B cell (primary cell): ENCODE results near the gene MYO10. TPM values are rescaled to one million over a fixed set of nuclear protein-coding genes. Genes with fewer than 3 reads are reported as not detected.

ENCODE experiments used
- ATAC-seq: fragments of 200-7000 bp; cut with Tn5 transposase; one replicate; pipeline ENCODE4 v1.10.0; 2021; ENCODE audit warnings: low read depth, mild to moderate bottlenecking, moderate number of reproducible peaks, moderate library complexity
- CTCF ChIA-PET: fragments of 350-600 bp; sonication (Branson Sonifier 250); formaldehyde crosslinking; loops from one replicate; lab custom pipeline; 2021; ENCODE audit warnings: antibody characterized with exemption, inconsistent platforms; lab: Charles Lee
- POLR2A ChIA-PET: fragments of 350-600 bp; sonication (Branson Sonifier 250); formaldehyde crosslinking; loops from one replicate; lab custom pipeline; 2021; ENCODE audit warnings: antibody characterized with exemption; lab: Charles Lee
- DNase-seq: peaks from one replicate; pipeline ENCODE4 v3.0.0; 2013
- H2AFZ ChIP-seq: 2 replicates; pipeline ENCODE4 v1.6.1; 2012; ENCODE audit warnings: mild to moderate bottlenecking, low read depth, low read length; ENCODE audit not compliant: insufficient read depth, poor library complexity, severe bottlenecking
- H3K27ac ChIP-seq, 2 donors: 1 replicate in 1 of 2; 2 replicates in 1 of 2; pipeline ENCODE4 v1.5.1; 2012 to 2013; ENCODE audit warnings: low read length in 2 of 2, mild to moderate bottlenecking in 2 of 2, moderate library complexity in 1 of 2
- H3K27me3 ChIP-seq, 4 experiments: fragments of 200-600 bp in 1 of 4; sonication (generic) in 1 of 4; replicated peaks in 1 of 4; 1 replicate in 2 of 4; 2 replicates in 2 of 4; pipeline versions ENCODE4 v1.6.1 to v1.7.0; 2013 to 2016; ENCODE audit warnings: low read length in 3 of 4, mild to moderate bottlenecking in 2 of 4, mixed read lengths in 1 of 4, moderate library complexity in 1 of 4; ENCODE audit not compliant: insufficient read depth in 4 of 4, control insufficient read depth in 3 of 4; ENCODE audit errors: control extremely low read depth in 1 of 4
- H3K36me3 ChIP-seq, 2 experiments: replicated peaks in 1 of 2; 1 replicate in 1 of 2; 2 replicates in 1 of 2; pipeline versions ENCODE4 v1.6.1 to v1.7.1; 2013; ENCODE audit warnings: low read length in 1 of 2; ENCODE audit not compliant: insufficient read depth in 2 of 2, control insufficient read depth in 1 of 2; ENCODE audit errors: control extremely low read depth in 1 of 2, extremely low read depth in 1 of 2
- H3K4me1 ChIP-seq, 2 donors: fragments of 200-600 bp in 1 of 2; sonication (generic) in 1 of 2; 1 replicate in 1 of 2; 2 replicates in 1 of 2; pipeline versions ENCODE4 v1.5.1 to v1.6.1; 2013 to 2017; ENCODE audit warnings: low read length in 2 of 2; ENCODE audit not compliant: control insufficient read depth in 2 of 2, insufficient read depth in 2 of 2
- H3K4me2 ChIP-seq: replicated peaks from 2 replicates; pipeline ENCODE3; 2012; ENCODE audit warnings: mild to moderate bottlenecking, low read depth, low read length; ENCODE audit not compliant: poor library complexity, severe bottlenecking
- H3K4me3 ChIP-seq, 5 experiments: fragments of 200-600 bp in 1 of 5; sonication (generic) in 1 of 5; 1 replicate in 3 of 5; 2 replicates in 2 of 5; pipeline versions ENCODE4 v1.5.1 to v1.7.0; 2011 to 2016; ENCODE audit warnings: low read length in 4 of 5, mild to moderate bottlenecking in 4 of 5, low read depth in 2 of 5, control low read depth in 1 of 5, moderate library complexity in 1 of 5; ENCODE audit not compliant: insufficient read depth in 1 of 5; ENCODE audit errors: control extremely low read depth in 1 of 5, extremely low read depth in 1 of 5
- H3K79me2 ChIP-seq: fragments of 200-600 bp; sonication (generic); one replicate; pipeline ENCODE4 v1.6.0; 2016; ENCODE audit warnings: low read length; ENCODE audit not compliant: control insufficient read depth, insufficient read depth
- H3K9ac ChIP-seq: fragments of 200-600 bp; sonication (generic); 2 replicates; pipeline ENCODE4 v1.6.1; 2017; ENCODE audit warnings: mild to moderate bottlenecking, low read length, moderate library complexity
- H3K9me3 ChIP-seq, 3 donors: one replicate each; pipeline versions ENCODE4 v1.6.1 to v1.7.1; 2013; ENCODE audit warnings: low read length in 2 of 3; ENCODE audit not compliant: control insufficient read depth in 2 of 3, insufficient read depth in 1 of 3; ENCODE audit errors: control extremely low read depth in 1 of 3
- H4K20me1 ChIP-seq: 2 replicates; pipeline ENCODE4 v1.6.0; 2012; ENCODE audit warnings: mild to moderate bottlenecking, low read length; ENCODE audit not compliant: insufficient read depth, control insufficient read depth, poor library complexity, severe bottlenecking
- H3K27ac Mint-ChIP-seq: one replicate; pipeline ENCODE4 v1.8.0; 2021; ENCODE audit warnings: mixed read lengths
- H3K27me3 Mint-ChIP-seq: one replicate; pipeline ENCODE4 v1.8.0; 2021; ENCODE audit warnings: mixed read lengths
- H3K4me1 Mint-ChIP-seq: one replicate; pipeline ENCODE4 v1.8.0; 2021; ENCODE audit warnings: mixed read lengths
- H3K4me3 Mint-ChIP-seq: one replicate; pipeline ENCODE4 v1.8.0; 2021; ENCODE audit warnings: mixed read lengths
- H3K9me3 Mint-ChIP-seq: one replicate; pipeline ENCODE4 v1.8.0; 2022; ENCODE audit warnings: mixed read lengths; ENCODE audit not compliant: insufficient read depth
- CTCF ChIP-seq: fragments of 200-600 bp; IDR thresholded peaks from one replicate; pipeline ENCODE4 v1.8.0; 2022; ENCODE audit warnings: antibody characterized with exemption, mild to moderate bottlenecking
- EZH2 ChIP-seq: IDR thresholded peaks from 2 replicates; pipeline ENCODE4 v1.6.1; 2012; ENCODE audit warnings: borderline replicate concordance, low read depth, mild to moderate bottlenecking, moderate library complexity, low read length; ENCODE audit not compliant: insufficient read depth, poor library complexity, severe bottlenecking
- WGBS: methylation state at CpG from one replicate; pipeline ENCODE4 v1.1.5; 2013; ENCODE audit warnings: missing lambda C conversion rate; ENCODE audit not compliant: insufficient coverage; 5-methylcytosine and 5-hydroxymethylcytosine counted together
- intact Hi-C: fragments of 100-400 bp; cut with micrococcal nuclease; formaldehyde crosslinking; loops from one replicate; pipeline ENCODE4 v1.10.0; 2022
- polyA plus RNA-seq: library from polyadenylated mRNA; depleted of rRNA; stranded (reverse); fragments of >200 nt; gene quantifications from 2 replicates; pipeline ENCODE4 v1.2.3, GENCODE V29; 2012
- total RNA-seq, 2 donors: library from RNA; stranded (reverse); fragments of 120-200 nt in 1 of 2; gene quantifications; 1 replicate in 1 of 2; 2 replicates in 1 of 2; pipeline versions ENCODE4 v1.2.3 to v1.2.4, GENCODE V29; 2013 to 2022

Gene MYO10
- total and polyA plus RNA-seq, 2 donors (not counting 1 experiment from before 2014, with no cell fraction given), result 0.10 TPM; not detected in 1

- WGBS, result 60% methylated on average over 2 of the region's 5 CpGs
- Histone ChIP-seq H3K79me2 (no peaks in the 10 kb centered on the region), H2AFZ (no peak overlapping the region), H3K36me3 (no peaks in the 10 kb centered on the region), H3K9ac (no peak overlapping the region), H3K27ac (no peak overlapping the region), H4K20me1 (no peaks in the 10 kb centered on the region), H3K27me3 (no peaks in the 10 kb centered on the region), H3K4me3 (no peak overlapping the region), H3K9me3 (peaks cover 0 to 3% (median 0%) of the 10 kb centered on the region in 3 donors), H3K4me2 (no peak overlapping the region), H3K4me1 (no peaks in the 10 kb centered on the region)
- intact Hi-C loops, result no loop called here
- H3K4me3 Mint-ChIP-seq, result no peak overlapping the region
- TF ChIP-seq CTCF (no peak), EZH2 (no peak)
- POLR2A ChIA-PET, result no interaction called here
- ATAC-seq, result no peak
- H3K27ac Mint-ChIP-seq, result no peak overlapping the region
- DNase-seq, result no peak
- CTCF ChIA-PET, result no interaction called here
- no peaks in the 10 kb centered on the region for H3K9me3 Mint-ChIP-seq
- H3K4me1 Mint-ChIP-seq, result no peaks in the 10 kb centered on the region
- no peaks in the 10 kb centered on the region for H3K27me3 Mint-ChIP-seq
These were observed 275.1 kb downstream of the MYO10 start for GRCh38 chr5:16660982-16661381.

GRCh38 chr5:16659536-16659935, 276.6 kb downstream of the MYO10 start:
- H3K9me3 ChIP-seq, result peaks cover 0 to 3% (median 0%) of the 10 kb centered on the region in 3 donors
- H3K4me2 ChIP-seq, result no peak overlapping the region
- ATAC-seq (no peak), DNase-seq (no peak)
- no peak overlapping the region for H3K9ac ChIP-seq
- H3K36me3 ChIP-seq, result no peaks in the 10 kb centered on the region
- ChIA-PET POLR2A (no interaction called here), CTCF (no interaction called here)
- no peaks in the 10 kb centered on the region for H3K4me1 Mint-ChIP-seq
- no peaks in the 10 kb centered on the region for H3K79me2 ChIP-seq
- H3K27me3 ChIP-seq, result no peaks in the 10 kb centered on the region
- no peaks in the 10 kb centered on the region for H3K4me1 ChIP-seq
- intact Hi-C loops, result no loop called here
- no peaks in the 10 kb centered on the region for H4K20me1 ChIP-seq
- WGBS, result no CpG with 5 or more reads among the region's 1 CpG
- TF ChIP-seq CTCF (no peak), EZH2 (no peak)
- no peaks in the 10 kb centered on the region for H3K9me3 Mint-ChIP-seq
- no peak overlapping the region for H3K27ac ChIP-seq
- H3K4me3 Mint-ChIP-seq, result no peak overlapping the region
- H3K4me3 ChIP-seq, result no peak overlapping the region
- H2AFZ ChIP-seq, result no peak overlapping the region
- H3K27me3 Mint-ChIP-seq, result no peaks in the 10 kb centered on the region
- H3K27ac Mint-ChIP-seq, result no peak overlapping the region
